ENCODE data around the gene RAD21L1. TPM values are rescaled to one million over a fixed set of nuclear protein-coding genes. Genes with fewer than 3 reads are reported as not detected.

The RAD21L1 gene
- total and polyA plus RNA-seq, 2 of the 8 experiments (the other 6 are each of a cell fraction or from before 2014, with no cell fraction given), result 0.06 to 0.26 TPM

DNA sequence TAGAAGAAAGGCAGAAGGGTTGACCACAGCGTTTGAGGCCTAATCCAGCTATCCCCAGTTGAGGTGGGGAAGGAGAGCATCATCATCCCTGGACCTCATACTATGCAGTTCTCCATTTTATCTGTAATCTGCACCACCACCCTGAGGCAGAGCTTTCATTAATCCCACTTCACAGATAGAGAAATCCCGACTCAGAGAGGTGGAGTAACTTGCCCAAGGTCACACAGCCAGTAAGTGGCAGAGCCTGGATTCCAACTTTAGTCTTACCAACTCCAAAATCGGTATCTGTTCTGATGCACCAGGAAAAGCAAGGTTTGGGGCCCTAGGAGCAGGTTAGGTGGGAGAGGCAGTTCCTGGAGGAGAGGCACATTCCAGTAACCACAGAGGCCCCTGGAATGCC, 47.7 kb upstream of the RAD21L1 start:
- Histone ChIP-seq H2BK12ac (ENCODE audit: low read depth, low read length) (no peak overlapping the region; the same call in 1 of the 2 replicates), H3K23me2 (ENCODE audit: low read depth, low read length) (no peaks in the 10 kb centered on the region; the same call in 1 of the 2 replicates), H2BK5ac (ENCODE audit: low read depth, low read length) (no peak overlapping the region), H3K4me3 (ENCODE audit: extremely low read depth in 1 of 4, insufficient read depth in 2 of 4, low read depth in 3 of 4, low read length in 4 of 4) (no peak overlapping the region), H2BK20ac (ENCODE audit: low read length) (no peak overlapping the region), H2BK15ac (ENCODE audit: low read length) (no peak overlapping the region), H4K5ac (ENCODE audit: insufficient read length, low read depth, low read length) (no peak overlapping the region), H3K36me3 (ENCODE audit: control insufficient read depth in 2 of 4, insufficient read depth in 4 of 4, low read length in 3 of 4) (no peaks in the 10 kb centered on the region; a peak in 3 of 8 replicates), H3K79me2 (ENCODE audit: control insufficient read depth in 1 of 2, insufficient read depth in 2 of 2, low read length in 2 of 2) (no peaks in the 10 kb centered on the region), H3K9me3 (ENCODE audit: insufficient read depth in 2 of 2, low read depth in 1 of 2, low read length in 1 of 2) (no peaks in the 10 kb centered on the region), H2AK5ac (ENCODE audit: low read depth, low read length) (no peak overlapping the region), H3K14ac (ENCODE audit: insufficient read length) (no peak overlapping the region), H4K8ac (ENCODE audit: extremely low read depth, insufficient read depth, low read length) (no peak overlapping the region), H3K56ac (replicated peaks; ENCODE audit: insufficient read length, low read depth, low read length) (no peak overlapping the region), H4K20me1 (replicated peaks in 1 of 2; ENCODE audit: control insufficient read depth in 1 of 2, insufficient read depth in 2 of 2, low read length in 2 of 2) (peaks cover 1 to 12% of the 10 kb centered on the region in 2 experiments), H3K4me2 (ENCODE audit: insufficient read depth in 1 of 2, low read depth in 2 of 2, low read length in 2 of 2) (no peak overlapping the region), H3K27ac (ENCODE audit: low read depth, low read length) (no peak overlapping the region), H3K27me3 (replicated peaks in 1 of 4; ENCODE audit: control insufficient read depth in 3 of 4, extremely low read depth in 1 of 4, insufficient read depth in 3 of 4, low read length in 3 of 4) (peaks cover 0 to 9% (median 3%) of the 10 kb centered on the region in 4 experiments; a peak in 4 of 7 replicates), H3K18ac (ENCODE audit: extremely low read depth, low read length) (no peak overlapping the region), H2BK120ac (replicated peaks; ENCODE audit: low read depth, low read length) (no peak overlapping the region), H3K9ac (replicated peaks in 1 of 4; ENCODE audit: extremely low read depth in 1 of 4, low read depth in 3 of 4, low read length in 3 of 4) (no peak overlapping the region), H3K23ac (ENCODE audit: insufficient read length) (no peak overlapping the region), H3K4me1 (replicated peaks in 1 of 4; ENCODE audit: control insufficient read depth in 3 of 4, insufficient read depth in 4 of 4, low read length in 3 of 4) (peaks cover 0 to 2% (median 0%) of the 10 kb centered on the region in 4 experiments; a peak in 2 of 7 replicates), H3K79me1 (ENCODE audit: low read depth, low read length) (no peaks in the 10 kb centered on the region), H3K4ac (replicated peaks; ENCODE audit: insufficient read length, low read depth, low read length) (no peak overlapping the region), H2AFZ (ENCODE audit: low read length) (no peak overlapping the region), H4K91ac (replicated peaks; ENCODE audit: insufficient read length, low read length) (peak overlapping the region; percentile 7)
- DNase-seq (ENCODE audit: low read depth in 1 of 2, low spot score in 2 of 2), result no peak
- POLR2A ChIA-PET (ENCODE audit: partially characterized antibody), result interaction anchor here (0.7 kb wide), 1 partner anchor 60 kb away, joined by 3 read pairs; the partner anchor contains the start of gene PSMF1
- no peak for FAIRE-seq
- TF ChIP-seq HDAC6 (IDR thresholded peaks at IDR 0.05; ENCODE audit: low read depth, low read length) (no peak), TEAD4 (IDR thresholded peaks at IDR 0.05; ENCODE audit: low read depth, low read length) (no peak), SUZ12 (IDR thresholded peaks at IDR 0.05; ENCODE audit: low read length) (no peak), TAF1 (IDR thresholded peaks at IDR 0.05; ENCODE audit: low read depth, low read length) (no peak), SAP30 (IDR thresholded peaks at IDR 0.05; ENCODE audit: insufficient read depth, insufficient replicate concordance, low read length) (no peak)
- CTCF ChIA-PET (ENCODE audit: partially characterized antibody), result interaction anchor here (0.9 to 8.7 kb wide), 6 partner anchors 9 to 424 kb away, joined by 3 to 101 read pairs (median 10); partner anchors contain the start of gene C20orf202
- WGBS, 2 experiments (ENCODE audit: extremely low coverage in 1 of 2, insufficient coverage in 1 of 2, insufficient read length in 1 of 2, insufficient replicate concordance in 2 of 2, low coverage in 1 of 2, low lambda C conversion rate in 2 of 2, missing lambda C conversion rate in 1 of 2), result 93% methylated on average over 3 of the region's 3 CpGs; no CpG with 5 or more reads in 1 of the 2 experiments

Data from H1 (cell line).